NB4 (cell line): ENCODE measurements around the gene ATP11A.

Experiments
- DNase-seq: peaks from one replicate; pipeline ENCODE4 v3.0.0; 2010; ENCODE audit warnings: low read depth
- H3K4me3 ChIP-seq: one replicate; pipeline ENCODE4 v1.5.1; 2011; ENCODE audit warnings: mild to moderate bottlenecking, low read depth, low read length, moderate library complexity
- CTCF ChIP-seq: IDR thresholded peaks from one replicate; pipeline ENCODE4 v1.5.1; 2012; ENCODE audit warnings: low read depth, low read length
- MAX ChIP-seq: IDR thresholded peaks from 2 replicates; pipeline ENCODE4 v1.6.1; 2011; ENCODE audit warnings: low read depth, low read length
- MYC ChIP-seq: IDR thresholded peaks from 2 replicates; pipeline ENCODE4 v1.6.1; 2011; ENCODE audit warnings: low read depth, low read length
- POLR2A ChIP-seq: IDR thresholded peaks from 2 replicates; pipeline ENCODE4 v1.6.1; 2011; ENCODE audit warnings: mild to moderate bottlenecking; ENCODE audit not compliant: insufficient read length; ENCODE audit errors: extremely low read depth

Gene ATP11A

GRCh38 chr13:112904436-112904960, 214.7 kb downstream of the ATP11A start:
- H3K4me3 ChIP-seq, result no peak overlapping the region
- no peak for DNase-seq
- TF ChIP-seq POLR2A, result no peak
- TF ChIP-seq CTCF, result no peak
- no peak for TF ChIP-seq MYC
- no peak for TF ChIP-seq MAX

GRCh38 chr13:112905086-112905485, 215.2 kb downstream of the ATP11A start:
- H3K4me3 ChIP-seq, result no peak overlapping the region
- no peak for DNase-seq
- TF ChIP-seq MAX (no peak), CTCF (no peak), POLR2A (no peak), MYC (no peak)

DNA sequence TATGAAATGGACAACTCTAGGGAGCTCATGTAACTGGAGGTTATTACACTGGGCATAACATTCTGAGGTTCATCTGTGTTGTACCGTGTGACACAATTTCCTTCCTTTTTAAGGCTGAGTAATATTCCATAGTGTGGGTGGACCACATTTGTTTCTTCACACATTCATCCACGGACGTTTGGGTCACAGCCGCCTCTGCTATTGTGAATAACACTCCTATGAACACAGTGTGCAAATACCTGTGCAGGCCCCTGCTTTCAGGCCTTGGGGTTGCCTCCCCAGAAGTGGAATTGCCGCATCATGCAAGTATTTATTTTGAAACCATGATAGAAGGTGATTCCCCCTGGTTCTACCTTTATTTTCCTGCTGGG, 215.8 kb downstream of the ATP11A start:
- TF ChIP-seq CTCF, result no peak
- TF ChIP-seq MYC, result no peak
- no peak for TF ChIP-seq MAX
- TF ChIP-seq POLR2A, result no peak
- no peak for DNase-seq
- no peak overlapping the region for H3K4me3 ChIP-seq

DNA sequence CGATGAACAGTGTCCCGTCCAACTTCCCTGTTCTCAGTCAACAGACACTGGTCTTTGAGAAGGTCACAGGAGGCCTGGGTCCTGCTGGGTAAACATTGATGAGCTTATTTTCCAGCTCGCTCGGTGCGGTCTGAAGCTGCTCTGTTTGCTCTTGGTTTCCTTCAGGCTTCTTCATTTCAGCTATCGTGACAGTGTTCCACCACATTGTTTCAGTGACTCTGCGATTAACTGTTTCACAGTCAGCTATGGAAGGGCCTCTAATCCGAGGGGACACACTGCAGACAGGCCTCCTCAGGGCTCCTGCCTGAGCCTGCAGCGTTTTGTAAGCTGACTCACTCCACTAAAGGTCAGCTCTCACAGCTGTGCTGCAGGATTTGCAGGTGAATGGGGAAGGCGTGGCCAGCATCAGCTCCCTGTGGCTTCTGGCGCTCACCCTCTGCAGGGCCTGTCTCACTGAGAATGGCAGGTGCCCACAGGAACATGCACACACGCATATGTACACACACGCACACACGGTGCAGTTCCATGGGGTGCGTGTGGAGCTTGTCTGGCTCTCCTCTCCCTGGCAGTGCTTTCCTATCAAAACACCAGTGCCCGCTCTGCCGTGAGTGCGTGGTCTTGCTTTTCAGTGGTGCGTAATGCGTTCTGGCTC, 216.3 kb downstream of the ATP11A start:
- DNase-seq, result no peak
- TF ChIP-seq POLR2A (no peak), MYC (no peak), CTCF (no peak), MAX (no peak)
- no peak overlapping the region for H3K4me3 ChIP-seq

DNA sequence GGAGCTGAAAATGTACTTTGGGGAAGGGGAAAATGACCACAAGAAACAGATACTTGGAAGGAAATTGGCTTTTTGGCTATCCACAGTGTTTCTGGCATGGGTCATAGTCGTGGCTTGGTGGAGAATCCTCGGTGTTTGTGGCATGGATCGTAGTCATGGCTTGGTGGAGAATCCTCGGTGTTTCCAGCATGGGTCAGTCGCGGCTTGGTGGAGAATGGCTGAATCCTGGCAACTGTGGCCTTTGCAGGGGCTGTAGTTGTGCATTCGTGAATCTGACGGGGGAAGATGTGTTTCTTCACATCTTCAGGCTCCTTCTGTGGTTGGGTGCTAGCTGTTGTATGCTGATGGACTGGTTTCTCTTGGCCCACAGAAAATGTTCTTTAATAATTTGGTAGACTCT, 217.4 kb downstream of the ATP11A start:
- no peak overlapping the region for H3K4me3 ChIP-seq
- TF ChIP-seq MYC (no peak), MAX (no peak), POLR2A (no peak), CTCF (no peak)
- DNase-seq, result no peak
